ENCODE data around the gene TRIM15.

Gene TRIM15

DNA sequence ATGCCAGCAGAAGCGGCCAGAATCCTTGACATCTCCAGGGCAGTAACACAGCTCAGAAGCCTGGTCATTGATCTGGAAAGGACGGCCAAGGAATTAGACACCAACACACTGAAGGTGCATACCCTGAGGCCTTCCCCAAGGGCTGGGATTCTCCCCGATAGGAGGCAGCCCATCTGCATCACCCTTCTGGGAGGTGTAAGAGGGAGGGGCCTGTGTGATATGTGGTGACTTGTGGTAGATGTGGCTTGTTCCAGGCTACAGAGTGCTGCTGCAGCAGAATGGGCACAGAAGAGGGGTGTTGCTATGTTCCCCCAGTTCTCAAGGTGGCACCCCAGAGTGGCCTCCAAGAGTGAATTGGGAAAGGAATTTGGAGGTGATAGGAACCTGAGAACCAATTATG is 16.2 kb upstream of the TRIM15 start:
- no peak for DNase-seq

DNA sequence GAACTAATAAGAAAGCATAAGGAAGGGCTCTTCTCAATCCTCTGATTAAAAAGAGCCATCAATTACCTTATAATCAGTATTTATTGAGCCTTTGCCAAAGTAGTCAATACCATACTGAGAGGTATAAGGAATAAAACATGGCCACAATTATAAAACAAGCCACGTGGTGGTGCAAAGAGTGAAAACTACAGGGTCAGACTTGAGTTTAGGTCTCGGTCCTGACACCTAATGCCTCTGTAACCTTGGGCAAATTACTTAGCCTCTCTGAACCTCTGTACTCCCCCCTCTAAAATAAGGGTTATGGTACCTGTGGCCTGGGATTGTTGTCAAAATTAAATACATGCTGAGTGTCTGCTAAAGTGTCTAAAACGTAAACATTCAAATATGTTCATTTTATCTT is 14.1 kb upstream of the TRIM15 start:
- no peak for DNase-seq

DNA sequence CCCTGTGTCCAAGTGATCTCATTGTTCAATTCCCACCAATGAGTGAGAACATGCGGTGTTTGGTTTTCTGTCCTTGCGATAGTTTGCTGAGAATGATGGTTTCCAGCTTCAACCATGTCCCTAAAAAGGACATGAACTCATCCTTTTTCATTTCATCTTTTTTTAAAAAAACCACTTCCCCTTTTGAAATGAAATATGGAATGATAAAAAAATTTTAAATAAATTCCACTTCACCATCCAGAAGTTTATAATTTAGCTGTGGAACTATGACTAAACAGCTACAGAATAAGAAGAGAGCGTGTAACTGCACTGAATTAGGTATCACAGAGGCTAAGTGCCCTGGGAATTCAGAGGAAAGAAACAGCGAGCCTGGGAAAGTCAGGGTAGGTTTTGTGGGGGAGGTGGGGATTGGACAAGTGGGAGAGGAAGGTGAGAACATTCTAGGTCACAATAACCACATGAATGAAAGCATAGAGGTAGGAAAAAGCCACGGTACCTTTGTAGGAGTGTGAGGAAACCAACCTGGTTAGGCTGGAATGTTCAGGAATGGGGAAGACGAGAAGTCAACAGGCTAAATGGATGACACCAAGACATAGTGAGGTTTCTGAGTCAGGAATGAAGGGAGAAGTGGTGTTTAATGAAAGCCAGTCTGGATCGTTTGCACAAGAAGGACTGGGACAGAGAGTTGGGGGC is 13.3 kb upstream of the TRIM15 start:
- no peak for DNase-seq

DNA sequence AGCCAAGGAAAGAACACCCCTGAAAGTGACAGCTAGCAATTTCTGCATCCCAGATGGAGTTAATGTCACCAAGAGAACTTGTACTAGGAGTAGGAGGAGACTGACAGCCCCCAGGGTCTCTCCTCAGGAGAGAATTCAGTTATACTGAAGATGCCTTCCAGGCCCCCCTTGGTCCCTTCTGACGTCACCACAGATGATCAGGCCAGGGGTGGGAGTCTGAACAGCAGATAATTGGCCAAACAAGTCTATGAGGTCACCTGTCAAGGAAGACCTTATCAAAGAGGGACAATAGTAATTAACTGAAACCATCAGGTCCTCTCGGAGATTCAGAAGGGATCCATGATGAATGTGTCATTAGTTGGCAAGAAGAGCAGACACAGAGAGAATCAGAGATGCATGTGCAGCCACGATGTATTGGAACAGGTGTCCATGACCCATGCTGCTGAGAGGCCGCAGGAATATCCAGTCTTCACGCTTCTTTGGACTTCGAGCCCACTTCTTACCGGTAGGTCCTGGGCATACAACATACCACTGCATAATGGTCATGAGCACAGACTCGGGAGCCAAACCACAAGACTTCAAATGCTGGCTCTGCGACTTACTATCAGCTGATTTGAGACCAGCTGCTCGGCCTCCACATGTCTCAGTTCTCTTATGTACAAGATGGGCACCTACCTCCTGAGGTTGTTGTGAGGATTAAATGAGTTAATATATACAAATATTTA is 12.5 kb upstream of the TRIM15 start:
- no peak for DNase-seq

DNA sequence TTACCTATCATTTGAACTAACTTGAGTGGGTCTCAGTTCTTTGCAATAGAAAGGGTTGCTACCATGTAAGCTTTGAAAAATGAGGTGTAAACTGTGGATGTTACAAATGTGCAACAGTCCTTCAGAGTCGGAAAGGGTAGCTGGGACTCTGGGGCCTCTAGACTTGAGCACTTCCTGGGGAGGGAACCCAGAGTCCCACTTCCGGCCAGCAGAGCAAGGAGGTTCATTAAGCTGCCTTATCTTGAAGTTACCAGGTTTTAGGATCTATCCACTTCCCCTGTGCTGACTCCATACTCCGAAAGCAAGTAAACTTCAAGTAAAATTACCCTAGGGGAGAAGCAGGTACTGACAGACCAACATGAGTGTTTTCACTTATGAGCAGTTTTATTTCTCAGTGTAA is 11.8 kb upstream of the TRIM15 start:
- DNase-seq, result no peak

DNA sequence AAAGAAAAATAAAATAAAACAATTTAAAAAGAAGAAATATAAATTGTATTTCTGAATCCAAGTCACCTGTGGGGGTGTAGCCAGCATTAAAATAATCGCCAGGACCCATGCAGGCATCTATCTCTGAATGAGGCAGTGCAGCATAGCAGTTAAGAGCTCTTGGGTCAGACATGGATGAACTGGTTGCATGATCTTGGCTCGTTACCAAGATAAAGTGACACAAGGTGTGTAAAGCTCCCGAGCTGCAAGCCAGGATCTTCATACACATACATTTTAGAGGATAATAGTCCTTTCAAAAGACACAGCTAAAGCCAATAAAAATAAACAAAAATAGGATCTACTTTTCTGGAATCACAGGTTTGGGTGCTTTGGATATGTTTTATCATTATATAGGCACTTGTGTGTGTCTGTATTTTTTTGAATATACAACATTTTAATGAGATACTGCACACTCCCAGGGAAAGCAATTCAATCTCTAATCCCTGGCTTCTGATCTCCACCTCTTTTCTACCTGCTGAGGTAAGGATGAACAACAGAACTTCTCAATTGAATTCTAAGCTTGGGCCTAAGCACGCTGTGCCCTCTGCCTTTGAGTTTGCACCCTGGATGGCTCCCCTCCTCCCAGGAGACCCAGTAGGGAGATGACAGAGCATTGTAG is 11.2 kb upstream of the TRIM15 start:
- DNase-seq, result no peak

DNA sequence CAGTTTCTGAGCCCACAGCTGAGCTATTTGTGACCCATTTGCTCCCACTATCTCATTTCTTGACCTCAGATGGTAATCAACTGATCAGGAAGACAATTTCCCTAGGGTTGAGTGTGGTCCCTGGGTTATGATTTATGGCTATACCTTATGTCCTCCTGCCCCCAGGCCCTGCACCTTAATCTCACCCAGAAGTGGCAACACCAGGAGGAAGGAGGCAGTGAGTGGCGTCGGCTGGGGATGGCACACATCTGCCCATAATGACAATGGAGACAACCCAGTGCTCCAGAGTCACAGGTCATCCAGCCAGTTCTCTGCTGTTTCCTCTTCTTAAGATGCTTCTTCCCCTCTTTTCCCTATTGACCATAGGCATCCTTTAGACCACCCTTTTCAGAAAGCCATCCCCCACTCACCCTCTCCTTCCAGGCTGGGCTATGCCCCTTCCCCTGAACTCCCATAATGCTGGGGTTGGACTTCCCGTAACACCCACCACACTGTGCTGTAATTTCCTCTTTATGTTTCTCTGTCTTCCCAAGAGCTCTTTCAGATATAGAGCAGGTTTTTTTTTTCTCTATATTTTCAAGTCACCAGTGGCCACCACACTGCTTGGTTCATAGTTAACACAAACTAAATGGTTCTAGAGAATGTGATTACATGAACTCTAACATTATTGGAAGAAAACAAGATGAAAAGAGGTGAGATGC is 10.3 kb upstream of the TRIM15 start:
- DNase-seq, result no peak

DNA sequence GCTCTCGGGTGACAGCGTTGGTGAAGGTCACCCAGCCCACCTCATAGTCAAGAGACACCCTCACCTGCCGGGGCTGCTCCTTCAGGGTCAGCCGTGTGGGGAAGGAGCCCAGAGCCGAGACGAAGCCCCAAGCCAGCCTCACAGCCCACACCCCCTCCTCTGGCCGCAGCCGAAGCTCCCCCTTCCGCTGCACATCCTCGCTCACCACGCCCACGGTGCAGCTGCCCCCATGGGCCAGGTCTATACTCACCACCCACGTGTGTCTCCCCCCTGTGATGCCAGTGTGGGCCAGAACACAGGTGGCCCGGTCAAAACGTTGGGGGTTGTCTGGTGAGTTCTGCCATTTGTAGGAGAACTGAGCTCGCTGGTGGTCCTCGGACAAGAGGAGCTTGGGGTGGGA is 9.3 kb upstream of the TRIM15 start:
- no peak for DNase-seq

DNA sequence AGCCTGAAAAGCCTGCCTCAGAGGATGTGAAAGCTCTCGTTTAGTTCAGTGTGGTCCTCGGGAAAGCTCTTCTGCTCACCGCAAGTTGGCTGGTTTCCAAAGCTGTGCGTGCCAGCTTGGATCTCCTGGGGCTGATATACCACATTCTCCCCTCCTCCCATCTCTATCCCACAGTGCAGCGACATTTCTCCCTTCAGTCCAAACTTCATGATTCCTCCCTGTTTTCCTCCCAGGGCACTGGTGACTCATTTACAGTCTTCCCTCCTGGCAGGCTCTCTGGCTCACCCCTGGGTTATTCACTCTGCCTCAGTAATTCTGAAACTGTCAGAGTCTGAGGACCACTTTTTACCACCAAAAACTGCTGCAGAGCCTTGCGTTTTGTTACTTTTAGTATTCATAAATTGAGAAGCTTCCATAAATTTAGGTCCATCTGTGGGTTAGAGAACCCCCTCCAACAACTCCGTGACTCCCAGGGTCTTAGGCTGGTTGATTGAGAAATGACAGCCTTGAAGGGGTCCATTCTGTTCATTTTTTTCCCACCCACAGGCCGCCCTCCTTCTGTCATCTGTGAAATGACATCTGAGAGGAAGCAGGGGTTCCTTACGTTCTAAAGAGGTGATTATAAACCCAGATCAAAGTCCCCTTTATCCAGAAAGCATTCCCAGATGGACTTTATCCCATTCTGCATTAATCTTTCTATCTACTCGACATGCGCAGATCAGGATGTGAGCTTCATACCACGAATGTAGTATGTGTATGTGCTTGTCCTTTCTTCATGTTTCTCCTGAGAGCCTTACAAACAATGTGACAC is 8.4 kb upstream of the TRIM15 start:
- DNase-seq, result no peak

DNA sequence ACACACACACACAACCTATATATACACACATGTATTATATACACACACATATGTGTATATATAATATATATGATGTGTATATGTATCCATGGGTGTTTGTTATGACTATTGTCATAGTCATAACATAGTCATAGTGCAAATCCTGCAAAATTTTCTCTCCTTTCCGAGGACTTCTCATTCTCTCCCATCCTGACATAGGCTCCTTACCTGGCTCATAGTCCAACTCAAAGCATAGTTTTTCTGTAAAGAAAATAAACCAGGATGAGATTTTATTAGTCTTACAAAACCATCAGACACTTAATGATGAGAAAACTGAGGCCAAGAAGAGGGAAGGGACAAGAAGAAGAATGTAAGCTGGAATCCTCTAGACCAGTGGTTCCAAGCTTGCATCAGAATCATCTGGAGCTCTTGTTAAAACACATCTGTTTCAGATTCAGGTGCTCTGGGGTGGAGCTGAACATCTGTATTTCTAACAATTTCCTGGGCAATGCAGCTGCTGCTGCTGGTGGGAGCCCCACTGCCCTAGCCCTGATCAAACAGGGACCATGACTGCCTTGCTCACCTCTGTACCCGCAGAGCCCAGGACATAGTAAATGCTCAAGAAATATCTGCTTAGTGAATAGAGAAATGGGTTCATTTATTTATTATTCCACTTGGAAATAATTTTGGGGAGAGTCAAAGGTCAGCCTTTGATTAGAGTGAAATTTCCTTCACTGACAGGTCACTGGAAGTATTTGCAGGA is 7.7 kb upstream of the TRIM15 start:
- no peak for DNase-seq

DNA sequence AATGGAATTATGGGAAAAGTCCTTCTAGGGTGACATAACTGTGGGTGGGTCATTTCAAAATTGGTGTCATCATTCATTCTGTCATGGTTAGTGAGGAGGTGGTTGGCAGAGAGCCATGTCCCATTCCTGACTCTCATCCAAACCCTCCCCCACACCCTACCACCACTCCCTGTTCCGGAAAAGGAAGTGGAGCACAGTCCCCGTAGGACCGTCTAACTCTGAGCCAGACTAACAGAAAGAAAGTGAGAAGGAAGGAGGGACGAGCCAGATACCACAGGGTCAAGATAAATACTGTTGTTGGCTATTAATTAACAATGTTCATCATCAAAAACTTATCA is 7.1 kb upstream of the TRIM15 start:
- DNase-seq, result no peak

DNA sequence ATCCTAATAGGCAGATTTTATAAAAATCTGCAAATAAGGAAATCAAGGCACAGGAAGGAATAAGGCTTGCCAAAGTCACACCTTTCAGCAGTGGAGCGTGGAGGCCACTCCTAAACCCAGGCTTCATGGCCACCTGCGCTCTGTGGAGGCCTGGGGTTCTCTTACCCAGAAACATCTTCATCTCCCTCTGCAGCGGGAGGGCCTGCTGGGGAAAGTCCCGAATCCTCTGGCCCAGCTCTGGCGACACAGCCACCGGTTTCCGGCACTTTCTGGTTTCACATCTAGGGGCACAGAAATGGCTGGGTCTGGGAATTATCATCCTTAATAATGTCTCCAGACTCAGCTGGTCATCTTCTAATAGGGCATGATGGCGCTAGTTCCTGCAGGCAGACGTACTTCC is 6.6 kb upstream of the TRIM15 start:
- DNase-seq, result no peak

DNA sequence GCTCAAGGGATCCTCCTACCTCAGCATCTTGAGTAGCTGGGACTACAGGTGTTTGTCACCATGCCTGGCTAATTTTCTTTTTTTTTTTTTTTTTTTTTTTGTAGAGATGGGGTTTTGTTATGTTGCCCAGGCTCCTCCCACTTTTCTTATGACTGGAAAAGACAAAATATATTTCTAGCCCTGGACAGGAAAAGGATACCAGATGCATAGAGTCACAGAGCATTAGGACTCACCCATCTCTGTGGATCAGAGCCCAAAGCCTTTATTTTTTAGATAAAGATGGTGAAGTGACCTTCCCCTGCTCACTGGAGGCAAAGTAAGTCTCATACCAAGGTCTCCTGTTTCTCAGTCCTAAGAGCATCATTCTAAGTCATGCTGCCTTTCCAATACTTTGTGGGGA is 5.8 kb upstream of the TRIM15 start:
- no peak for DNase-seq

DNA sequence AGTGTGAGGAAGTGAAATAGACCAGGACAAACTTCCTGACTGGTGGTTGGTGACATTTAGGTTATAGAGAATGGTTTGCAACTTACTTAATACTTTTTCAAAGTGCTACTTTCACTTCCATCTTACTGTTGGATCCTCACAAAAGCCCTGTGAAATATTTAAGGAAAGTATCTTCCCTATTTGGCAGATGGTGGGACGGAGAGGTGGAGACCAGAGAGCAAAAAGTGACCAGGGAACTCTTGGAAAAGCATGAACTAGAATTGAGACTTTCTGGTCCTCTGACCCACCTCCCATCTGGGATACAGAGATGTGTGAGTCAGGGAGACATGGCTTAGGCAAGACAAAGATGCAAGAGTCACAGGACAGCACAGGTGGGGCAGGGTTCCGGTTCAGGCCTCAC is 5.3 kb upstream of the TRIM15 start:
- DNase-seq, result no peak

DNA sequence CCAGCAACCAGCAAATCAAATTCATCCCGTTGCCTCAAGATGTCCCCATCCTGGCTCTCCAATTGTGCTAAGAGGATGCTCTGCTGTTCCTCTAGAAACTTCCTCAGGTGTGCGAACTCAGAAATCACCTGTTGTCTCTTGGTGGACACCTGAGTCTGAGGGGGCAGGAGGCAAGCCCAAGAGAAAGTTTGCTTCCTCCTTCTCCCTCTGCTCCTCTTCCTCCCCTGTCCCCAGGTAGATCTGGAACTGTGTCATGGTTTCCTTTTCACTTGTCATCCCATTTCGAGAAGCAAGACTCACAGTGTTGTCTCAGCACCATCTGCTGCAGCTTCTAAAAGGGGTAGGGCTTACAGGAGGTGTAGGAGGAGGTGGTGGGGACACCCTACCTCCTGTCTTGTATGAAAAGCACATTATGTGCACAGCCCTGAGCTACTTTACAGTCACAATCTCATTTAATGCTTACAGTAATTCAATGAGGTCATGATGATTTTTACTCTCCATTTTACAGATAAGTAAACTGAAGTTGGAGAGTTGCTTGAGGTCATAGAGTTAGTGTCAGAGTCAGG is 4.8 kb upstream of the TRIM15 start:
- no peak for DNase-seq

DNA sequence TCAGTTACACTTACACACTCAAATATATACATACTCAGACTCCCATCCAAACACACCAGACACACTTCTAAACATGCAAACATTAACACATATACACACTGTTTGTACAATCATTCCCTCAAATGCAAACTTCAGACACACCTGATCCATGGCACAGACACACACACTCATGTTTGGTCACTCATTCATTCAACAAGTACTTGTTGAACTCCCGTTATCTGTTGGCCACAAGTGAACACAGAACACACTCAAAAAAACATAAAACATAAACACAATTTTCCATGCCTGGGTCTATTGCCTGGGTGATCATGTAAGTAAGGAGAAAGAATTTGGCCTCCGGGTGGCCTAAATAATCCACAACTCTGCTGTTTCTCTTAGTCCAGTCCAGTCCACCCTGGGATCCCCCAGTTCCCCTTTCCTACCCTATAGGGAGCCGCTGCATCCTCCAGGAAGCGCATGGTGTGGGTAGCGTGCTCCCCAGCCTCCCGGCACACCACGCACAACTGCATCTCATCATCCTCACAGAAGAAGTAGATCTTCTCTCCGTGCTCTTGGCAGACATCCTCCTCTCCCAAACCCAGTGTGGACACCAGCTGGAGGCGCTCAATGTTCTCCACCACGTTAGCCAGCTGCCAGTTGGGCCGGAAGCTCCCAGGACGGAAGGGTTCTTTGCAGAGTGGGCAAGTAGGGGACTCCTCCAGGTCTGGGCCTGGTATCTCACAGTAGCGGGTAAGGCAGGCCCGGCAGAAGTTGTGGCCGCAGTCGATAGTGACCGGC is 3.1 kb upstream of the TRIM15 start:
- DNase-seq, result no peak

DNA sequence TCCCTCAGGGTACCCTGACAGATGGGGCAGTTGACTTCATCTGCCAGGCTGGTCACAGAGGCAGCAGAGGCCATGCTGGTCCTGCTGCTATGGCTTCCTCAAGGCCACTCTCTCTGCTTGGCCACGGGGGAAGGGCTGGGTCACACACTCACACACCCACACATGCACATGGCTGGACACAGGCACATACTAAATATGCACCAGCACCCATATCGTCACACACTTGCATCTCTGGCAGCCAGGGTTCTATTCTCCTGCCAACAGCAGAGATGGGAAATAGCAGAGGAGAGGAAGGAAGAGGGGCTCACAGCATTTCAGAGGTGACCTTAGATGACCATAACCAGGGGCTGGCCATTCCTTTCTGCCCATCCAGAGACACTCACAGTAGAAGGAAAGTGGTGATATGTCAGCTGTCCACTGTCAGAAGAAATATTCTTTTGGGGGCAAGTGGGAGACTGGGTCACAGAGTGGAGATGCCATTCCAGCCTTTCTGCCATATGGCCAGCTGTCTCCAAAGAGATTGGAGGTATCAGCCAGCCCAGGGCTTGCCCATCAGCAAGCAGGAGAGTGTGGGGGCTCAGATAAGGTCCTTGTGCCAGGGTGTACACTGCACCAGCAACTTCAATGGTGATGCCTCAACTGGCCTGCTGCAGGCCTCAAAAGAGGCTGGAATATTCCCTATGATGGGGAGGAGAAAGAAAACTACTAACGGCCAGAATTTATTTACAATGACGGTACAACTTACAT is 2.4 kb upstream of the TRIM15 start, which contains the start of gene TRIM10:
TRIM10 (minus strand) TSS at position 427 of the 747 bp plus-strand sequence; CDS start at position 74, 353 bp downstream.
- no peak for DNase-seq

DNA sequence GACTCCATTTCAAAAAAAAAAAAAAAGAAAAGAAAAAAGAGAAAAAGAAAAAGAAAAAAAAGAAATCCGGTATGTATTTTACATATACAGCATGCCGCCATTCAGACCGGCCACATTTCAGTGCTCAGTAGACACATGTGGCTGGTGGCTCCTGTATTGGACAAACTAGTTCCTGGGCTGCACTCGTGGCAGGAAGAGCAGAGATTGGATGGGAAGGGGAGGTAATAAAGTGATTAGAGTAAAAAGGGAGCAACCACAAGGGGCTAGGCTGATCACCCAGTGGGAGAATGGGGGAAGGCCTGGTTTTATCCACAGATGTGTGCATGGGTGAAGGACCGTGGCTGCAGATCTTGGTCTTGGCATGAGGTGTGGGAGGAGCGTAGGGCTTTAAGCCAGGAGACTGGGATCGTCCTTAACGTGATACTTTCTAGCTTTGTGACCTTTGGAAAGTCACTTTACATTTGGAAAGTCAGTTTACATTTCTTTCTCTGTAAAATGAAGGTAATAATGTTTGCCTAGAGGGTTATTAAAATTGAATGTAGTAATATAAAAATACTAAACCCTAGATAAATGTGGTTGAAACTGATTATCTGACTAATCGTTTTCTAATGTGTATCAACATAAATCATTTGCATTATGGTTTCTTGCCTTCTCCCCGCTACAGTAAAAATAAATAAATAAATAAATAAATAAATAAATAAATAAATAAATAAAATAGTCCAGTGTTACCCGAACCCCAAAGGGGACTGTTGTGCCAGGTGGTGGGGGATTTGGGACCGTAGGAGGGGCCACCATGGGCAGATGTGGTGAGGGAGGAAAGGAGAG is 869 bp upstream of the TRIM15 start:
- DNase-seq, result no peak
